GM10266 (cell line): ENCODE data around the gene IP6K2.

Source experiments
- DNase-seq: peaks from one replicate; pipeline ENCODE4 v3.0.0; 2012; ENCODE audit errors: extremely low spot score
- CTCF ChIP-seq: IDR thresholded peaks from 2 replicates; pipeline ENCODE4 v1.5.1; 2012; ENCODE audit warnings: mild to moderate bottlenecking, low read depth; ENCODE audit not compliant: control insufficient read depth, insufficient read depth; ENCODE audit errors: missing control alignments

The IP6K2 gene

GRCh38 chr3:48662145-48662752 lies 54.8 kb downstream of the IP6K2 start:
- no peak for TF ChIP-seq CTCF
- no peak for DNase-seq

- TF ChIP-seq CTCF: no peak
- peak; percentile 94 for DNase-seq
Observed at GRCh38 chr3:48661501-48662144, 55.4 kb downstream of the IP6K2 start.

GRCh38 chr3:48660800-48661400 lies 56.1 kb downstream of the IP6K2 start:
- DNase-seq: no peak
- TF ChIP-seq CTCF: no peak

GRCh38 chr3:48656841-48657281 lies 60.2 kb downstream of the IP6K2 start:
- TF ChIP-seq CTCF: no peak
- DNase-seq: no peak

- TF ChIP-seq CTCF: peak; percentile 82
- DNase-seq: peak; percentile 92
Observed at GRCh38 chr3:48656061-48656840, 60.8 kb downstream of the IP6K2 start.

- peak; percentile 69 for DNase-seq
Observed at GRCh38 chr3:48655606-48656005, 61.4 kb downstream of the IP6K2 start.

More at GRCh38 chr3:48655606-48656005, 61.4 kb downstream of the IP6K2 start:
- no peak for TF ChIP-seq CTCF
